GM15510 (cell line): Measurements from ENCODE around the gene CLDN6.

Source experiments
- POLR2A ChIP-seq: IDR thresholded peaks from 3 replicates; pipeline ENCODE4 v1.6.1; 2011; ENCODE audit warnings: borderline replicate concordance; ENCODE audit not compliant: insufficient read length; ENCODE audit errors: extremely low read depth

Gene CLDN6

GRCh38 chr16:3035289-3035971 is 17.4 kb upstream of the CLDN6 start:
- TF ChIP-seq POLR2A = no peak

- no peak for TF ChIP-seq POLR2A
These were observed 14.6 kb upstream of the CLDN6 start for GRCh38 chr16:3032624-3033023.

- TF ChIP-seq POLR2A = no peak
These were observed 12.5 kb upstream of the CLDN6 start for GRCh38 chr16:3030222-3031212.

- TF ChIP-seq POLR2A = no peak
These were observed 11.7 kb upstream of the CLDN6 start for GRCh38 chr16:3029491-3030221.

GRCh38 chr16:3028716-3029319 is 10.8 kb upstream of the CLDN6 start:
- no peak for TF ChIP-seq POLR2A

- TF ChIP-seq POLR2A = no peak
These were observed 10.2 kb upstream of the CLDN6 start for GRCh38 chr16:3027983-3028715.

GRCh38 chr16:3027489-3027795 is 9.5 kb upstream of the CLDN6 start:
- no peak for TF ChIP-seq POLR2A

- TF ChIP-seq POLR2A = no peak
These were observed 8.9 kb upstream of the CLDN6 start for GRCh38 chr16:3026609-3027488.

- no peak for TF ChIP-seq POLR2A
These were observed 8.0 kb upstream of the CLDN6 start for GRCh38 chr16:3026003-3026378.

- TF ChIP-seq POLR2A = no peak
These were observed 7.3 kb upstream of the CLDN6 start for GRCh38 chr16:3025032-3026002.

- TF ChIP-seq POLR2A = peak; percentile 89
These were observed 5.9 kb upstream of the CLDN6 start, which contains the start of the genes HCFC1R1 and THOC6 for GRCh38 chr16:3023669-3024478. HCFC1R1 (minus strand) TSS chr16:3023942; CDS start chr16:3023941, 1 bp downstream. THOC6 (plus strand) TSS chr16:3024035; CDS start chr16:3024327, 292 bp downstream.
